Mucosa of descending colon (tissue), 3 donors: ENCODE data around the gene CCDC146. TPM values are rescaled to one million over a fixed set of nuclear protein-coding genes. Genes with fewer than 3 reads are reported as not detected.

Experiments
- ATAC-seq: fragments of 200-7000 bp; cut with Tn5 transposase; one replicate; pipeline ENCODE4 v1.9.1; 2020; ENCODE audit warnings: mild to moderate bottlenecking, moderate library complexity
- DNase-seq, 3 donors: peaks; one replicate each; pipeline ENCODE4 v3.0.0-alpha.2; 2020
- H3K36me3 ChIP-seq: fragments of 200-600 bp; one replicate; pipeline ENCODE4 v1.8.0; 2021; ENCODE audit warnings: low read depth, mild to moderate bottlenecking
- H3K4me1 ChIP-seq: fragments of 200-600 bp; one replicate; pipeline ENCODE4 v1.8.0; 2021; ENCODE audit warnings: low read depth, mild to moderate bottlenecking
- H3K4me3 ChIP-seq: fragments of 200-600 bp; one replicate; pipeline ENCODE4 v1.8.0; 2021; ENCODE audit warnings: mild to moderate bottlenecking
- H3K9me3 ChIP-seq: fragments of 200-600 bp; one replicate; pipeline ENCODE4 v1.8.0; 2021; ENCODE audit warnings: mild to moderate bottlenecking
- CTCF ChIP-seq: fragments of 200-600 bp; IDR thresholded peaks from one replicate; pipeline ENCODE4 v1.8.0; 2022; ENCODE audit warnings: antibody characterized with exemption, mild to moderate bottlenecking
- intact Hi-C, 2 donors: fragments of 100-400 bp; cut with DNase I in 1 of 2; cut with micrococcal nuclease in 1 of 2; formaldehyde crosslinking; loops; one replicate each; pipeline versions ENCODE4 v1.11.0 to v1.11.1; 2022; cut with DNase I, micrococcal nuclease
- total RNA-seq, 3 donors: library from RNA; stranded (reverse); fragmentation: NEBNext Ultra II Directional in 2 of 3; extraction: Animal tissue kit (Norgen Biotek cat#: 25700) in 2 of 3; gene quantifications; one replicate each; pipeline versions ENCODE4 v1.2.1 to v1.2.4, GENCODE V29; 2021 to 2023
- donor health status: DM: no; HTN: no; CAD: no; lungs with moderate emphysema.
- donor health status: DM: no; HTN: no; CAD: no.
- donor health status: DM: no; HTN: yes; CAD: no.

The CCDC146 gene
- total RNA-seq, 3 donors from 2014 or later: 7.5 to 20.5 (median 13.3) TPM

GRCh38 chr7:77262316-77262715, 139.9 kb downstream of the CCDC146 start:
- DNase-seq: no peak
- ATAC-seq: no peak
- H3K36me3 ChIP-seq: no peaks in the 10 kb centered on the region
- H3K9me3 ChIP-seq: no peaks in the 10 kb centered on the region
- no peak for TF ChIP-seq CTCF
- H3K4me3 ChIP-seq: no peak overlapping the region
- no peaks in the 10 kb centered on the region for H3K4me1 ChIP-seq
- intact Hi-C loops: no loop called here

- no peak for DNase-seq
- no peaks in the 10 kb centered on the region for H3K36me3 ChIP-seq
- no peaks in the 10 kb centered on the region for H3K9me3 ChIP-seq
- intact Hi-C loops: no loop called here
- no peak for ATAC-seq
- H3K4me3 ChIP-seq: no peak overlapping the region
- no peaks in the 10 kb centered on the region for H3K4me1 ChIP-seq
- TF ChIP-seq CTCF: no peak
Measured at GRCh38 chr7:77265666-77266065, 143.3 kb downstream of the CCDC146 start.

DNA sequence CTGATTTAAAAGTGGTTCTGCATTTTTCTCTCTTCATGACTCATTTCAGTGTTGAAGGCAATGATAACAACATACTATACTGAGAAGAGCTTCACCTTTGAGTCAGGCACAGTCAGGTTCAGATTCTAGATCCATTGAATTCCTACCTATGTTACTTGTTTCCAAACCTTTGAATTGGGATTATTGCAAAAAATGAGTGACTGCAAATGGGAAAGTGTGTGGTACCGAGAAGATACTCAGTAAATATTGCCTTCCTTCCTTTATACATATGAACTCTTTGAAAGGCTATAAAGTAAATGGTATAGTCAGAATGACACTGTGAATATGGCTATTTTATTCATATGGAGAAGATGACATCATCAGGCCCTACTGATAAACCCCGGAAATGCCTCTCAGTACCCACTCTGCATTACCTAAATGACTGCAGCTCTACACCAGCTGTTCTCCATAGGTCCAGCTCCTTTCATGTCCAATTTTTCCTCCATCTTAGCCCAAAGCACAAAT, 143.9 kb downstream of the CCDC146 start:
- H3K4me3 ChIP-seq: no peak overlapping the region
- intact Hi-C loops: no loop called here
- H3K36me3 ChIP-seq: no peaks in the 10 kb centered on the region
- no peak for ATAC-seq
- DNase-seq: no peak
- H3K4me1 ChIP-seq: no peaks in the 10 kb centered on the region
- TF ChIP-seq CTCF: no peak
- no peaks in the 10 kb centered on the region for H3K9me3 ChIP-seq

DNA sequence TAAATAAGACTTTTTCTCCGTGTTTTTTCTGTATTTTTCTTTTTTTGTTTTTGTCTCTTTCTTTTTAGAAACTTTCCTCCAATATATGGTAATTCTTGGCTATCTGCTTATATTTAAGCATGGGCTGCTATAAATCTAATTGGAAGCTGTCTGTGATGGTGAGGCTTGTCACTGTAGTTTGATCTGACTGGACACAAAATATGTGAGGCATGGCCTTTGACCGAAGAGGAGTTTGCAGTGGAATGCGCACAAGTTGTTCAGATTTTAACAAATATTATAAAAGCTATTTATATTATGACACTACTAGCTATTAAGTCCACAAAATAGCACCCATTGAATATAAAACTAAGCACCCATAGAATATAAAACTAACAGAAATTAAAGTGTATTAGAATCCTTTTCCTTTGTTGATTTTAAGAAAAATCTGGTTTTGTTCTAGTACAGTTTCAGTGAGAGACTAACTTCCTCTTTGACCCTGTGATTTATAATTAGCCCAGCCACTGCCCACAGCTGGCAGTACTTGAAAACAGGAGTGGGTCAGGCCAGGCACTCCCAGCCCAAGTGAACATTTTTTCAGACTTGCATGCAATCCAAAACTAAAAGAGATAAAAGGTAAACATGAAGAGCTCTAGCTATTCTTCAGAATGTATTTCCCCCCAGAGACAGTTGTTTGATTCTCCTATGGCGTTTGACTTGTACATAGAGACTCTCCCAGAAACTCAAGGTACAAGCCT, 147.1 kb downstream of the CCDC146 start:
- Histone ChIP-seq H3K4me3 (no peak overlapping the region), H3K9me3 (no peaks in the 10 kb centered on the region), H3K36me3 (no peaks in the 10 kb centered on the region), H3K4me1 (no peaks in the 10 kb centered on the region)
- no peak for TF ChIP-seq CTCF
- DNase-seq (peak in 1 of 3 donors; percentile 18), ATAC-seq (peak; percentile 53)
- intact Hi-C loops: no loop called here

DNA sequence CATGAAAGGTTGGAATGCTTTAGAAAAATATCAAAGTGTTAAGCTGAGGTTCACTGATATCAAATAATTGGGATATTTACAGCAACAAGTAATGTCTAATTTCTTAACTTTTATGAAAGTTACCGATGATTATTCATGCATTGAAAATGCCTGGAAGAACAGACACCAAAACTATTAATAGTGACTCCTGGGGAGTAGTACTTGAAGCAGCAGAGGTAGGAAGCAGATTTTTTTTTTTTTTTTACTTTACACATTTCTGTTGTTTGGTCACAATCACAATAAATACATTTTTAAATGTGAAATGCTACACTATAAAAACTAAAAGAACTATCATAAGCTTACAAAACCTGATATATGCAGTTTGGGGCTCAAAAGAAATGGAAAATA, 147.7 kb downstream of the CCDC146 start:
- no peak overlapping the region for H3K4me3 ChIP-seq
- intact Hi-C loops: no loop called here
- H3K4me1 ChIP-seq: no peaks in the 10 kb centered on the region
- no peaks in the 10 kb centered on the region for H3K9me3 ChIP-seq
- no peak for TF ChIP-seq CTCF
- no peaks in the 10 kb centered on the region for H3K36me3 ChIP-seq
- DNase-seq (no peak), ATAC-seq (no peak)
